ENCODE results near the gene OR4D1.
"Not testable (repeated sequence)": the region's sequence is repeated elsewhere in the genome, so short reads cannot be mapped to it uniquely, and the experiment has no call there.

Gene OR4D1

DNA sequence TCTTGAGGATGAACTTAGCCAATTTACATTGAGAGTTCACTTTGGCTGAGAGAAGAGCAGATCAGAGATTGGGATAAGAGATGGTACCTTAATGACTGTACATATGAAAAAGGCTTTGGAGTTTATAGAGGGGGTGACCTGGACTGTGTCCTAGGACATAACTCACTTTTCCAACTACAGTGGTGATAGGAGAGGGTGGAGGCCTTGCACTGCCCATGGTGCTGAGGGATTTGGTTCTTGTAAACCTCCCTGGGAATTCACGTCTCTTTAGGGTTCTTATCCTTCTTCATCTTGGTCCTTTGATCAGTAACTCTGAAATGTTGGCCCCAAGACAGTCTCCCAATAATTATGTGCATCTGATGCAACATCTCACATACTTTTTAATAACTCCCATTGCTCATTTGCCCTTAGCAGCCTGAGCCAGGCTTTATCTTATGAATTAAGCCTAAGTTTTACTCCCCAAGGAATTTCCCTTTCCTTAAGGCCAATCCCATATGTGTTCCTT, at the start of gene OR4D1:
OR4D1 (plus strand) TSS at position 455 of the 505 bp plus-strand sequence. CDS start 6,770 bp downstream, outside the sequence.
- DNase-seq (ENCODE audit: low read depth in 2 of 2) = no peak

DNA sequence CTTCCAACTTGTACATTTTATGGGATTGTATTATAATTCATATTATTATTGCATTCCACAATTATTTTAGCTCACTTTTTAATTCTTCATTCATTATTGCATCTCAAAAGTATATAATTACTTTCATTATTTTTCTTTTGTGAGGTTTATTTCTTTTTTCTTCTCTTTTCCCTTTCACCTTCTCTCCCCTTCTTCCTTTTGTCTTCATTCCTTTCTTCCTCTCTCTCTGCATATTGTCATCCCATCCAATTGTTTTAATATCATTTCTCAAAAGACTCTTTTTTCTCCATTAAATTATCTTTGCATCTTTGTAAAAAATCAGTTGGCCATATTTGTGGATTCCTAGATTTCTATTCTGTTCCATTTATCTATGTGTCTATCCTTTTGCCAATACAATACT, 47.7 kb upstream of the OR4D1 start:
- DNase-seq (ENCODE audit: low read depth in 2 of 2) = no peak

GRCh38 chr17:58101898-58102297, 46.3 kb upstream of the OR4D1 start:
- DNase-seq (ENCODE audit: low read depth in 2 of 2) = not testable (repeated sequence)

GRCh38 chr17:58105093-58105492, 43.1 kb upstream of the OR4D1 start:
- DNase-seq (ENCODE audit: low read depth in 2 of 2) = no peak

DNA sequence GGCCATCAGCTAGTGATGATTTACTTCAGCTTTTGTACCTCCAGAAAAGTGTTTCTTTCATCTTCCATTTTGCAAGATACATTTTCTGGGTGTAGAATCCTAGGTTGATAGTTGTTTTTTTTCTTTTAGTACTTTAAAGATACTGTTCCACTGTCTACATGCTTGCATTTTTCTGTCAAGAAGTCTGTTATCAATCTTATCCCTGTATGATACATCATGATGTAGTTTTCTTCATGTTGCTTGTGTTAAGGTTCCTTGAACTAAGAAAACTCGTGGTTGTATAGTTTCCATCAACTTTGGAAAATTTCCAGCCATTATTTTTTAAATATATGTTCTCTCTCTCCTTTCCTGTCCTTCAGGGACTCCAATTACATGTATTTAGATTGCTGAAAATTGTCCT, 40.9 kb upstream of the OR4D1 start:
- no peak for DNase-seq (ENCODE audit: low read depth in 2 of 2)

- no peak for DNase-seq (ENCODE audit: low read depth in 2 of 2)
Observed at GRCh38 chr17:58109197-58109596, 39.0 kb upstream of the OR4D1 start.

DNA sequence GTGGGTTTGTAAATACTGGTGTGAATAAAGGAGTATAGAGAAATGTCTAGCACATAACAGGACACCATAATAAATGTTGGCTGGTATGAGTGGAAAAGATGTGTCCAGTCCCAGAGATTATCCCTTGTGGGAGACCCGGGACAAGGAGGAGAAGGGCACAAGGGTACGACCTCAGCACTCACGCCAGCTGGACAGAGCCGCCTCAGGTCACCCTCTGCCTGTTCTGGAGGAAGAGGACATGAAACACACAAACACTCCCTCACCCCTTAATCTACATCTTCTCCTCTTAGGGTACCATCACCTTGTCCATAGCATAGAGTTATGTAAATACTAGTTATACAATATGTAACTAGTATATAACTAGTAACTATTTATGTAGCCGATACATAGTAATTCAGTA, 38.2 kb upstream of the OR4D1 start:
- no peak for DNase-seq (ENCODE audit: low read depth in 2 of 2)

DNA sequence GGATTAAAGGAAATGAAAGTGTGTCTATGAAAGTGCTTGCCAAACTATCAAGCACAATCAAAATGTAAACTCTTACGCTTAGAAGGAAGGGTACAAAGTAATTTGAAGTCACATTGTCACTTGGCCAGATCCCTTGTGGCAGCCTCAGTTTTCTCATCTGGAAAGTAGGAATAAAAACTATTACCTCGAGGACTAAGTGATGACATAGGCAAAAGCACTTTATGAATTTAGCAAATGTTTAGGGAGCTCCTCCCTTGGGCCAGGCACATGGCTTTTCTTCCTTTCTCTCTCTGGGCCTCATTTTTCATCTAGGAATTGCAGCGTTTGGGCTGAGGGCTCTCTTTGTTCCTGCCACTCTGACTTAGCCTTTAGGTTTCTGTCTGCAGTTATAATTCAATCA, 36.5 kb upstream of the OR4D1 start:
- DNase-seq (ENCODE audit: low read depth in 2 of 2) = no peak

DNA sequence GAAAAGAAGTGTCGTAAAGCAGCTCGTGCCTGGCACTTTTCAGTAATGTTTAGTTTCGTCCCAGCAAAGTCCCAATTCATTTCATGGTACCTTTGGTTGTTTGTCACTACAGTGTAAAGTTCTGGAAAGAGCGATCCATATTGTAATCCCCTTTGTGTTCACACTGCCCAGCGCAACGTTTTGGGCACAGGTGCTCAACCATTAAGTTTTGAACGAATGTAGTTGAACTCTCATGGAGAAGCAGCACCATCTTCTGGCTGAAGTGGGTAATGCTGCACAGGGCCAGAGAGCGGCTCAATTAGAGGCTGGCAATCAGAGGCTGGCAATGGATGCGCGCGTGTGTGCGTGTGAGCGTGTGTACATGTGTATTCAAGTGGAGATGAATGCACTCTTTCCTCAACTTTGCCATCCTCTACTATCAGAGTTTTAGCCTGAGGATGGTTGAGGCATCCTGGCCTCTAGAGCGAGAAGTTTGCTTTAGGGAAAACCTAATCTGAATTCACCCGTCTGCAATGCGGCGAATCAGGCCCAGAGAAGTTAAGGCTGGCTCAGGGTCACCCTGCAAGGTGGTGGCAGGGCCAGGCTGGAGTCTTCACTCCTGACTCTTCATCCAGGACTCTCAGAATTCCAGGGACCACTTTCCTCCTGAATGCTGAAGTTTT, 35.1 kb upstream of the OR4D1 start:
- peak; percentile 64 to 89 for DNase-seq (ENCODE audit: low read depth in 2 of 2)

GRCh38 chr17:58113947-58114346, 34.2 kb upstream of the OR4D1 start:
- no peak for DNase-seq (ENCODE audit: low read depth in 2 of 2)

- no peak for DNase-seq (ENCODE audit: low read depth in 2 of 2)
Observed at GRCh38 chr17:58117382-58117781, 30.8 kb upstream of the OR4D1 start.

DNA sequence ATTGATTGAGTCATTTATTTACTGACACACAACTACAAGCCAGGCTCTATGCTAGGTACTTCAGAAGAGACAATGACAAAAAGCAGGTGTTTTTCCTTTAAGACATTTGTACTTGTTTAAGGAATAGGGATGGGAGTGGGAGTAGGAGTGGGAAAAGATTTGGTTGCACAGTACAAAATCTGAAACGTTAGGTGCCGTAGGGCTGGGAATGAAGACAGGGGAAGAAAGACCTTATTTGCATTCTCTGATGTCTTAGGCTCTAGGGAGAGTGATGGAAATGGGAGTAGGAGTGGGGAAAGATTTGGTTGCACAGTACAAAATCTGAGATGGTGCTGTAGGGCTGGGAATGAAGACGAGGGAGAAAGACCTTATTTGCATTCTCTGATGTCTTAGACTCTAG, 28.7 kb upstream of the OR4D1 start:
- no peak for DNase-seq (ENCODE audit: low read depth in 2 of 2)

GRCh38 chr17:58120195-58120822, 27.9 kb upstream of the OR4D1 start:
- DNase-seq (ENCODE audit: low read depth in 2 of 2) = peak in 1 of 2 experiments; percentile 10

- no peak for DNase-seq (ENCODE audit: low read depth in 2 of 2)
Observed at GRCh38 chr17:58121925-58122324, 26.3 kb upstream of the OR4D1 start.

- DNase-seq (ENCODE audit: low read depth in 2 of 2) = no peak
Observed at GRCh38 chr17:58127846-58128245, 20.3 kb upstream of the OR4D1 start.

GRCh38 chr17:58132697-58133096, 15.5 kb upstream of the OR4D1 start:
- not testable (repeated sequence) for DNase-seq (ENCODE audit: low read depth in 2 of 2)

GRCh38 chr17:58136669-58137279, 11.4 kb upstream of the OR4D1 start:
- DNase-seq (ENCODE audit: low read depth in 2 of 2) = no peak

DNA sequence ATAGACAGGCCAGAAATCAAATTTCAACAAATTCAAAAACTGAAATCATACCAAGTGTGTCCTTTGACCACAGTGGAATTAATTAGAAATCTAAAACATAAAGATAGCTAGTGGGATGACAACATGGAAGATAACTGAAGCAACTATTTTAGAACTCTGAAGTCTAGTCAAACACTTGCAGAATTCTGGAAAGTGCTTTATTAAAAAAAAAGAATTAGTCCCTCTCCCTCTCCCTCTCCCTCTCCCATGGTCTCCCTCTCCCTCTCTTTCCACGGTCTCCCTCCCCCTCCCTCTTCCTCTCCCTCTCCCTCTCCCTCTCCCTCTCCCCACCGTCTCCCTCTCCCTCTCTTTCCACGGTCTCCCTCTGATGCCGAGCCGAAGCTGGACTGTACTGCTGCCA, 6.7 kb upstream of the OR4D1 start:
- DNase-seq (ENCODE audit: low read depth in 2 of 2) = no peak

DNA sequence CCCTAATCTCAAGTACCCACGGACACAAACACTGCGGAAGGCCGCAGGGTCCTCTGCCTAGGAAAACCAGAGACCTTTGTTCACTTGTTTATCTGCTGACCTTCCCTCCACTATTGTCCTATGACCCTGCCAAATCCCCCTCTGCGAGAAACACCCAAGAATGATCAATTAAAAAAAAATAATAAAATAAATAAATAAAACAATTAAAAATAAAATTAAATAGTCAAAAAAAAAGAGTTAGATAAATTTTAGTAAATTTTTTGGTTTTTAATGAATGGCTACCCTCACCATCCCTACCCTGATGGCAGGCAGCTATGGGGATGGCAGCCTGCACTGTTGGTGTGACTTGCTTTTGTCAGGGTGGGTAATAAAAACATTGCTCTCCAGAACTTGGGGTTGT, 4.8 kb upstream of the OR4D1 start:
- not testable (repeated sequence) for DNase-seq (ENCODE audit: low read depth in 2 of 2)

GRCh38 chr17:58144801-58145200, 3.4 kb upstream of the OR4D1 start:
- no peak for DNase-seq (ENCODE audit: low read depth in 2 of 2)

GRCh38 chr17:58148609-58149008, 425 bp downstream of the OR4D1 start:
- no peak for DNase-seq (ENCODE audit: low read depth in 2 of 2)

DNA sequence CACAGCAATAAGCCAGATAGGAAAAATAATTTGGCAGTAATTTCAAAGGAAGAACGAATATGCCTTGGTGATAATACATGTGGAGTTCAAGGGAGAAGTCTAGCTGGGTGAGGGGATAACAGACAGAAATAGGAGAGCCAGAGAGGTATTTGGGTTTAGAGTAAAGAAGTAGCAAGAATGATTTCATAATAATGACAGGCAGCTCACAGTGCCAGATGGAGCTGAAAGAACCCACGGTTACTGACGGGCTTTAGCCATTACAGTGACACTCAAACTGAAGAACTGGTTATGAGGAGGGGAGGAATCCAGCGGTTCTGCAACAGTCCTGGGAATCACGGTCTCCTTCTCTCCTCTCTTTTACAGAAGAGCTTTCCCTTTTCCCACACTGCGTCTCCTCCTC, 2.2 kb downstream of the OR4D1 start:
- no peak for DNase-seq (ENCODE audit: low read depth in 2 of 2)

DNA sequence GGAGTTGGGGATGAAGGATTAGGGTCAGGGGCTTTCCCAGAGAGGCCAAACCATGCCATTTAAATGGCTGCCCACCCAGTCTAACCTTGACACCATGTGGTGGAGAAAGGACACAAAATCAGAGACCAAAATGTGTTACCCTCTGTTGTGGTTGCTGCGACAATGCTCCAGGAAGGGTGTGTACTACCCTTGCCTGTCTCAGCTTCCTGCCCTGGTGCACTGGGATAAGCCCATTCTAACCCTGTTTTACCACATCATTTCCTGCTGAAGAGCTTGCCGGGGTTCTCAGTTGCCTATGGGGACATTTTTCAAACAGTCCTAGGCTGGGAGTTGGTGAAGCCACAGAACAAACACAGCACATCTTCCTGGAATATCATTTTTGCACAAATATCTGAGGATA, 4.9 kb downstream of the OR4D1 start:
- peak in 1 of 2 experiments; percentile 30 for DNase-seq (ENCODE audit: low read depth in 2 of 2)
